ENCODE data around the gene LACRT. TPM values are rescaled to one million over a fixed set of nuclear protein-coding genes. Genes with fewer than 3 reads are reported as not detected.
"Not testable (repeated sequence)": the region's sequence is repeated elsewhere in the genome, so short reads cannot be mapped to it uniquely, and the experiment has no call there.

Gene LACRT
- polyA plus RNA-seq, 1 donor (not counting 4 experiments of a cell fraction or from before 2014, with no cell fraction given), result not detected

GRCh38 chr12:54666008-54666407 is 31.3 kb upstream of the LACRT start:
- no peak for TF ChIP-seq CTCF (optimal IDR thresholded peaks at IDR 0.05 in 1 of 3, IDR thresholded peaks at IDR 0.05 in 1 of 3, conservative IDR thresholded peaks at IDR 0.05 in 1 of 3; ENCODE audit: extremely low read depth in 1 of 3, insufficient read depth in 2 of 3, low read length in 3 of 3)
- TF ChIP-seq EZH2 (IDR thresholded peaks at IDR 0.05; ENCODE audit: low read length), result no peak
- DNase-seq (ENCODE audit: low read depth, low spot score) (no peak), FAIRE-seq (no peak)
- no peaks in the 10 kb centered on the region for H3K9me1 ChIP-seq (ENCODE audit: control insufficient read depth, extremely low read depth, insufficient read depth, low read length)
- no peak overlapping the region for H3K4me2 ChIP-seq (ENCODE audit: control insufficient read depth, extremely low read depth, insufficient read depth, low read depth, low read length)
- no peak overlapping the region for H3K4me3 ChIP-seq (ENCODE audit: control insufficient read depth in 2 of 3, extremely low read depth in 1 of 3, insufficient read depth in 2 of 3, low read depth in 1 of 3, low read length in 3 of 3)
- no peak overlapping the region for H2AFZ ChIP-seq (ENCODE audit: control insufficient read depth, low read length)
- no peak overlapping the region for H3K27ac ChIP-seq (ENCODE audit: control insufficient read depth, insufficient read depth, low read length)
- no peaks in the 10 kb centered on the region for H3K4me1 ChIP-seq (ENCODE audit: control insufficient read depth, extremely low read depth, insufficient read depth, low read length)
- no peak overlapping the region for H3K9ac ChIP-seq (ENCODE audit: control insufficient read depth, extremely low read depth, insufficient read depth, low read length)
- H3K27me3 ChIP-seq (ENCODE audit: control insufficient read depth, extremely low read depth, insufficient read depth, low read length), result no peaks in the 10 kb centered on the region
- H3K36me3 ChIP-seq (ENCODE audit: control insufficient read depth in 2 of 2, extremely low read depth in 1 of 2, insufficient read depth in 2 of 2, low read length in 2 of 2), result no peaks in the 10 kb centered on the region
- dilution Hi-C loops (cut with MboI; ENCODE audit: extremely low pct_ligation_motif_present, low sequenced_read_pairs), result no loop called here
- H3K9me3 ChIP-seq (ENCODE audit: control insufficient read depth, low read depth, low read length), result no peaks in the 10 kb centered on the region
- no peaks in the 10 kb centered on the region for H3K79me2 ChIP-seq (ENCODE audit: control insufficient read depth, insufficient read depth, low read length)
- no peaks in the 10 kb centered on the region for H4K20me1 ChIP-seq (ENCODE audit: control insufficient read depth, extremely low read depth, insufficient read depth, low read length)

- H4K20me1 ChIP-seq (ENCODE audit: control insufficient read depth, extremely low read depth, insufficient read depth, low read length); H3K4me1 ChIP-seq (ENCODE audit: control insufficient read depth, extremely low read depth, insufficient read depth, low read length); dilution Hi-C loops (cut with MboI; ENCODE audit: extremely low pct_ligation_motif_present, low sequenced_read_pairs); FAIRE-seq; H3K9ac ChIP-seq (ENCODE audit: control insufficient read depth, extremely low read depth, insufficient read depth, low read length); H3K4me3 ChIP-seq (ENCODE audit: control insufficient read depth in 2 of 3, extremely low read depth in 1 of 3, insufficient read depth in 2 of 3, low read depth in 1 of 3, low read length in 3 of 3); H2AFZ ChIP-seq (ENCODE audit: control insufficient read depth, low read length); H3K27ac ChIP-seq (ENCODE audit: control insufficient read depth, insufficient read depth, low read length); H3K9me3 ChIP-seq (ENCODE audit: control insufficient read depth, low read depth, low read length); H3K9me1 ChIP-seq (ENCODE audit: control insufficient read depth, extremely low read depth, insufficient read depth, low read length); H3K79me2 ChIP-seq (ENCODE audit: control insufficient read depth, insufficient read depth, low read length); H3K36me3 ChIP-seq (ENCODE audit: control insufficient read depth in 2 of 2, extremely low read depth in 1 of 2, insufficient read depth in 2 of 2, low read length in 2 of 2); H3K27me3 ChIP-seq (ENCODE audit: control insufficient read depth, extremely low read depth, insufficient read depth, low read length); H3K4me2 ChIP-seq (ENCODE audit: control insufficient read depth, extremely low read depth, insufficient read depth, low read depth, low read length); DNase-seq (ENCODE audit: low read depth, low spot score): not testable (repeated sequence)
These were observed 30.4 kb upstream of the LACRT start for GRCh38 chr12:54665022-54665635.

GRCh38 chr12:54663603-54664002 is 28.9 kb upstream of the LACRT start:
- H3K27ac ChIP-seq (ENCODE audit: control insufficient read depth, insufficient read depth, low read length), result no peak overlapping the region
- no peak overlapping the region for H3K9ac ChIP-seq (ENCODE audit: control insufficient read depth, extremely low read depth, insufficient read depth, low read length)
- no peak for TF ChIP-seq CTCF (optimal IDR thresholded peaks at IDR 0.05 in 1 of 3, IDR thresholded peaks at IDR 0.05 in 1 of 3, conservative IDR thresholded peaks at IDR 0.05 in 1 of 3; ENCODE audit: extremely low read depth in 1 of 3, insufficient read depth in 2 of 3, low read length in 3 of 3)
- TF ChIP-seq EZH2 (IDR thresholded peaks at IDR 0.05; ENCODE audit: low read length), result no peak
- DNase-seq (ENCODE audit: low read depth, low spot score), result no peak
- no peaks in the 10 kb centered on the region for H3K36me3 ChIP-seq (ENCODE audit: control insufficient read depth in 2 of 2, extremely low read depth in 1 of 2, insufficient read depth in 2 of 2, low read length in 2 of 2)
- H3K4me2 ChIP-seq (ENCODE audit: control insufficient read depth, extremely low read depth, insufficient read depth, low read depth, low read length), result no peak overlapping the region
- H3K4me1 ChIP-seq (ENCODE audit: control insufficient read depth, extremely low read depth, insufficient read depth, low read length), result no peaks in the 10 kb centered on the region
- no peaks in the 10 kb centered on the region for H3K9me3 ChIP-seq (ENCODE audit: control insufficient read depth, low read depth, low read length)
- no peak overlapping the region for H2AFZ ChIP-seq (ENCODE audit: control insufficient read depth, low read length)
- H3K9me1 ChIP-seq (ENCODE audit: control insufficient read depth, extremely low read depth, insufficient read depth, low read length), result no peaks in the 10 kb centered on the region
- dilution Hi-C loops (cut with MboI; ENCODE audit: extremely low pct_ligation_motif_present, low sequenced_read_pairs), result no loop called here
- H3K4me3 ChIP-seq (ENCODE audit: control insufficient read depth in 2 of 3, extremely low read depth in 1 of 3, insufficient read depth in 2 of 3, low read depth in 1 of 3, low read length in 3 of 3), result no peak overlapping the region
- no peaks in the 10 kb centered on the region for H3K27me3 ChIP-seq (ENCODE audit: control insufficient read depth, extremely low read depth, insufficient read depth, low read length)
- no peaks in the 10 kb centered on the region for H3K79me2 ChIP-seq (ENCODE audit: control insufficient read depth, insufficient read depth, low read length)
- H4K20me1 ChIP-seq (ENCODE audit: control insufficient read depth, extremely low read depth, insufficient read depth, low read length), result no peaks in the 10 kb centered on the region
- no peak for FAIRE-seq

Measured in keratinocyte (primary cell).